ENCODE measurements around the gene GDNF.

GDNF gene

GRCh38 chr5:37807621-37808301 lies 32.1 kb downstream of the GDNF start:
- ChIA-PET CTCF (no interaction called here), POLR2A (no interaction called here)
- no peak for TF ChIP-seq CTCF (IDR thresholded peaks at IDR 0.05; ENCODE audit: control extremely low read depth, extremely low read depth, low read depth, missing control alignments)
- no peak for DNase-seq (ENCODE audit: extremely low spot score)

- CTCF ChIA-PET, result no interaction called here
- TF ChIP-seq CTCF (IDR thresholded peaks at IDR 0.05; ENCODE audit: control extremely low read depth, extremely low read depth, low read depth, missing control alignments), result no peak
- no peak for DNase-seq (ENCODE audit: extremely low spot score)
- POLR2A ChIA-PET, result no interaction called here
Measured at GRCh38 chr5:37807015-37807414, 32.8 kb downstream of the GDNF start.

- POLR2A ChIA-PET, result no interaction called here
- DNase-seq (ENCODE audit: extremely low spot score), result no peak
- CTCF ChIA-PET, result no interaction called here
- no peak for TF ChIP-seq CTCF (IDR thresholded peaks at IDR 0.05; ENCODE audit: control extremely low read depth, extremely low read depth, low read depth, missing control alignments)
Measured at GRCh38 chr5:37806476-37806875, 33.4 kb downstream of the GDNF start.

GRCh38 chr5:37806016-37806415 lies 33.8 kb downstream of the GDNF start:
- no peak for DNase-seq (ENCODE audit: extremely low spot score)
- CTCF ChIA-PET, result interaction anchor here (0.9 kb wide), 1 partner anchor 8 kb away, joined by 3 read pairs; no protein-coding TSS in a partner anchor
- POLR2A ChIA-PET, result no interaction called here
- no peak for TF ChIP-seq CTCF (IDR thresholded peaks at IDR 0.05; ENCODE audit: control extremely low read depth, extremely low read depth, low read depth, missing control alignments)

- no peak for DNase-seq (ENCODE audit: extremely low spot score)
- ChIA-PET POLR2A (no interaction called here), CTCF (no interaction called here)
- TF ChIP-seq CTCF (IDR thresholded peaks at IDR 0.05; ENCODE audit: control extremely low read depth, extremely low read depth, low read depth, missing control alignments), result no peak
Measured at GRCh38 chr5:37804401-37804800, 35.4 kb downstream of the GDNF start.

GRCh38 chr5:37803487-37803886 lies 36.4 kb downstream of the GDNF start:
- TF ChIP-seq CTCF (IDR thresholded peaks at IDR 0.05; ENCODE audit: control extremely low read depth, extremely low read depth, low read depth, missing control alignments), result no peak
- POLR2A ChIA-PET, result no interaction called here
- no peak for DNase-seq (ENCODE audit: extremely low spot score)
- CTCF ChIA-PET, result no interaction called here

All from GM10248 (cell line).